Endothelial cell of umbilical vein (primary cell): ENCODE results near the gene C16orf78. TPM values are rescaled to one million over a fixed set of nuclear protein-coding genes. Genes with fewer than 3 reads are reported as not detected.

Source experiments
- BruUV-seq: library from RNA; stranded (reverse); fragments of 400-500 nt; replicated peaks from 2 replicates; lab custom pipeline; 2021; lab: Mats Ljungman, UMichigan
- CTCF ChIA-PET: fragments of 300-600, 350-600 bp; sonication (Branson Sonifier 250); formaldehyde crosslinking; loops from one replicate; lab custom pipeline; 2021; ENCODE audit warnings: antibody characterized with exemption, inconsistent platforms; lab: Charles Lee
- POLR2A ChIA-PET: fragments of 300-600, 350-600 bp; sonication (Branson Sonifier 250); formaldehyde crosslinking; loops from one replicate; lab custom pipeline; 2021; ENCODE audit warnings: antibody characterized with exemption, inconsistent platforms; lab: Charles Lee
- DNase-seq: peaks from one replicate; pipeline ENCODE4 v3.0.0-alpha.2; 2011; ENCODE audit warnings: low read depth, low spot score
- FAIRE-seq: peaks from 2 replicates; lab custom pipeline; 2011; peaks lifted over from hg19 to GRCh38; lab: Jason Lieb, UNC
- H2AFZ ChIP-seq: 2 replicates; pipeline ENCODE4 v1.6.0; 2012; ENCODE audit warnings: low read depth, low read length, control low read depth, inconsistent platforms
- H3K27ac ChIP-seq: 2 replicates; pipeline ENCODE4 v1.5.1; 2011; ENCODE audit warnings: low read depth, mild to moderate bottlenecking, control low read depth, low read length, moderate library complexity; ENCODE audit not compliant: insufficient read depth
- H3K27me3 ChIP-seq, 2 experiments: 2 replicates each; pipeline versions ENCODE4 v1.6.0 to v1.6.1; 2011; ENCODE audit warnings: low read length in 2 of 2, mixed read lengths in 1 of 2; ENCODE audit not compliant: control insufficient read depth in 2 of 2, insufficient read depth in 2 of 2
- H3K36me3 ChIP-seq, 2 experiments: 2 replicates in 1 of 2; 3 replicates in 1 of 2; pipeline ENCODE4 v1.5.1; 2011; ENCODE audit warnings: low read length in 2 of 2, mild to moderate bottlenecking in 1 of 2, moderate library complexity in 1 of 2; ENCODE audit not compliant: control insufficient read depth in 2 of 2, insufficient read depth in 2 of 2; ENCODE audit errors: extremely low read depth in 1 of 2
- H3K4me1 ChIP-seq: 3 replicates; pipeline ENCODE4 v1.5.1; 2011; ENCODE audit warnings: mild to moderate bottlenecking, low read length; ENCODE audit not compliant: control insufficient read depth, insufficient read depth; ENCODE audit errors: extremely low read depth
- H3K4me2 ChIP-seq: 2 replicates; pipeline ENCODE4 v1.6.1; 2011; ENCODE audit warnings: low read length, control low read depth, mixed read lengths; ENCODE audit not compliant: insufficient read depth
- H3K4me3 ChIP-seq, 3 experiments: fragments of 200-600 bp in 1 of 3; sonication (generic), shearing (Covaris generic) in 1 of 3; replicated peaks in 1 of 3; 2 replicates each; pipeline ENCODE4 v1.5.1; 2011 to 2016; ENCODE audit warnings: control low read depth in 3 of 3, low read length in 3 of 3, mild to moderate bottlenecking in 2 of 3, inconsistent platforms in 1 of 3, low read depth in 1 of 3, moderate library complexity in 1 of 3; ENCODE audit not compliant: insufficient read depth in 1 of 3
- H3K79me2 ChIP-seq: 2 replicates; pipeline ENCODE4 v1.6.0; 2012; ENCODE audit warnings: low read length, inconsistent platforms; ENCODE audit not compliant: control insufficient read depth, insufficient read depth
- H3K9ac ChIP-seq: replicated peaks from 2 replicates; pipeline ENCODE3; 2011; ENCODE audit warnings: low read length, control low read depth; ENCODE audit not compliant: insufficient read depth; ENCODE audit errors: extremely low read depth
- H3K9me1 ChIP-seq: replicated peaks from 3 replicates; pipeline ENCODE4 v1.6.0; 2011; ENCODE audit warnings: mild to moderate bottlenecking, low read length; ENCODE audit not compliant: control insufficient read depth, insufficient read depth; ENCODE audit errors: extremely low read depth
- H3K9me3 ChIP-seq: replicated peaks from 2 replicates; pipeline ENCODE4 v1.5.1; 2012; ENCODE audit warnings: low read length, inconsistent platforms; ENCODE audit not compliant: control insufficient read depth, insufficient read depth
- H4K20me1 ChIP-seq: replicated peaks from 2 replicates; pipeline ENCODE3; 2011; ENCODE audit warnings: mild to moderate bottlenecking, low read length; ENCODE audit not compliant: control insufficient read depth, insufficient read depth; ENCODE audit errors: extremely low read depth
- CTCF ChIP-seq, 2 donors: IDR thresholded peaks; 1 replicate in 1 of 2; 2 replicates in 1 of 2; pipeline ENCODE4 v1.5.1; 2011; ENCODE audit warnings: low read length in 2 of 2, mild to moderate bottlenecking in 2 of 2, moderate library complexity in 2 of 2, control low read depth in 1 of 2, inconsistent platforms in 1 of 2, low read depth in 1 of 2; ENCODE audit not compliant: insufficient read depth in 1 of 2; ENCODE audit errors: extremely low read depth in 1 of 2
- EZH2 ChIP-seq: IDR thresholded peaks from 2 replicates; pipeline ENCODE4 v1.6.1; 2012; ENCODE audit warnings: borderline replicate concordance, low read depth, mild to moderate bottlenecking, moderate library complexity, low read length, inconsistent platforms; ENCODE audit not compliant: severe bottlenecking
- FOS ChIP-seq: IDR thresholded peaks from 2 replicates; pipeline ENCODE4 v1.6.1; 2011; ENCODE audit warnings: mild to moderate bottlenecking, low read length, moderate library complexity, borderline replicate concordance; ENCODE audit not compliant: insufficient read depth
- GATA2 ChIP-seq: IDR thresholded peaks from 2 replicates; pipeline ENCODE4 v1.7.0; 2011; ENCODE audit warnings: low read depth, mild to moderate bottlenecking, moderate library complexity, mixed read lengths, low read length; ENCODE audit not compliant: insufficient read length, insufficient read depth
- JUN ChIP-seq: IDR thresholded peaks from 2 replicates; pipeline ENCODE4 v1.6.1; 2011; ENCODE audit warnings: borderline replicate concordance, low read depth; ENCODE audit not compliant: insufficient read length, insufficient read depth
- MAX ChIP-seq: IDR thresholded peaks from 2 replicates; pipeline ENCODE4 v1.6.1; 2011; ENCODE audit not compliant: insufficient read depth, insufficient read length
- MYC ChIP-seq: IDR thresholded peaks from one replicate; pipeline ENCODE4 v1.6.1; 2011; ENCODE audit warnings: mild to moderate bottlenecking, low read depth, low read length
- POLR2A ChIP-seq: IDR thresholded peaks from 2 replicates; pipeline ENCODE4 v1.6.1; 2012; ENCODE audit warnings: low read depth, mild to moderate bottlenecking, control low read depth, low read length
- POLR2AphosphoS5 ChIP-seq: IDR thresholded peaks from 2 replicates; pipeline ENCODE4 v1.6.1; 2012; ENCODE audit warnings: low read depth, mild to moderate bottlenecking, control low read depth, low read length, moderate library complexity; ENCODE audit not compliant: insufficient read depth
- dilution Hi-C: fragments of 300-500 bp; cut with MboI; formaldehyde crosslinking; loops from one replicate; pipeline ENCODE4 v1.15.0; 2019; ENCODE audit warnings: low sequenced_read_pairs; ENCODE audit not compliant: extremely low pct_ligation_motif_present
- intact Hi-C: fragments of 100-400 bp; cut with micrococcal nuclease; formaldehyde crosslinking; loops from one replicate; pipeline ENCODE4 v1.10.0; 2022
- polyA plus RNA-seq, 4 experiments: library from polyadenylated mRNA; depleted of rRNA in 3 of 4; stranded (reverse) in 3 of 4; unstranded in 1 of 4; fragments of >200 nt; gene quantifications; 2 replicates each; pipeline versions ENCODE4 v1.2.1 to v1.2.3, GENCODE V29; 2011 to 2012; ENCODE audit warnings: missing spikeins in 1 of 4
- total RNA-seq: library from RNA; stranded (reverse); gene quantifications from 2 replicates; pipeline ENCODE4 v1.2.3, GENCODE V29; 2021

Gene C16orf78
- total and polyA plus RNA-seq, 2 donors (not counting 3 experiments of a cell fraction or from before 2014, with no cell fraction given), result not detected

- TF ChIP-seq CTCF (IDR thresholded peaks at IDR 0.05; ENCODE audit: extremely low read depth in 1 of 2, insufficient read depth in 1 of 2, low read depth in 1 of 2, low read length in 2 of 2) (no peak), POLR2AphosphoS5 (no peak), POLR2A (no peak), FOS (no peak), MYC (no peak), GATA2 (no peak), MAX (no peak), JUN (no peak), EZH2 (no peak)
- BruUV-seq, result no TSS peak
- Histone ChIP-seq H3K27ac (no peak overlapping the region), H3K4me1 (no peaks in the 10 kb centered on the region), H3K79me2 (no peaks in the 10 kb centered on the region), H3K4me2 (no peak overlapping the region), H3K9ac (no peak overlapping the region), H3K27me3 (no peaks in the 10 kb centered on the region), H3K36me3 (no peaks in the 10 kb centered on the region), H3K9me3 (no peaks in the 10 kb centered on the region), H3K9me1 (no peaks in the 10 kb centered on the region), H2AFZ (no peak overlapping the region), H4K20me1 (no peaks in the 10 kb centered on the region), H3K4me3 (no peak overlapping the region)
- DNase-seq (no peak), FAIRE-seq (no peak)
- dilution Hi-C loops, result no loop called here
- intact Hi-C loops, result no loop called here
- ChIA-PET POLR2A (no interaction called here), CTCF (interaction anchor here (1.8 kb wide), 1 partner anchor 670 kb away, joined by 4 read pairs; no protein-coding TSS in a partner anchor)
Observed at GRCh38 chr16:49356728-49357488, 16.7 kb upstream of the C16orf78 start.
